ENCODE results near the gene PLEK. TPM values are rescaled to one million over a fixed set of nuclear protein-coding genes. Genes with fewer than 3 reads are reported as not detected.

Gene PLEK
- total RNA-seq, 1 donor from 2014 or later = 0.10 TPM

DNA sequence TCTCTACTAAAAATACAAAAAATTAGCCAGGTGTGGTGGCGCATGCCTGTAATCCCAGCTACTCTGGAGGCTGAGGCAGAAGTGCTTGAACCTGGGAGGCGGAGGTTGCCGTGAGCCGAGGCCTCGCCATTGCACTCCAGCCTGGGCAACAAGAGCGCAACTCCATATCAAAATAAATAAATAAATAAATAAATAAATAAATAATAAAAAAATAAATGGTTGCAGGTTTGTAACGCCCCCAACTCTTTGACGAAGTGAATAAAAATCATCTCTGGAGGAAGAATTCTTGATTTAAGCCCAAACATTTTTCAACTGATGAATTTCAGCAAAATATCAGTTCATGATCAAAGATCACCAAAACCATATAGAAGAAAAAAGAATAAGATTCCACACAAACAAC is 32.1 kb upstream of the PLEK start:
- no peak overlapping the region for H3K4me3 Mint-ChIP-seq (ENCODE audit: low read depth)
- peaks cover 15% of the 10 kb centered on the region for H3K27me3 Mint-ChIP-seq
- peaks cover 2% of the 10 kb centered on the region for H3K4me1 Mint-ChIP-seq (ENCODE audit: low read depth)
- no peaks in the 10 kb centered on the region for H3K36me3 Mint-ChIP-seq (ENCODE audit: insufficient read depth)
- H3K9me3 Mint-ChIP-seq (ENCODE audit: low read depth) = no peaks in the 10 kb centered on the region
- no peak for DNase-seq (ENCODE audit: low spot score, unreplicated experiment)
- H3K27ac Mint-ChIP-seq = no peak overlapping the region
- TF ChIP-seq, protein P1, sequence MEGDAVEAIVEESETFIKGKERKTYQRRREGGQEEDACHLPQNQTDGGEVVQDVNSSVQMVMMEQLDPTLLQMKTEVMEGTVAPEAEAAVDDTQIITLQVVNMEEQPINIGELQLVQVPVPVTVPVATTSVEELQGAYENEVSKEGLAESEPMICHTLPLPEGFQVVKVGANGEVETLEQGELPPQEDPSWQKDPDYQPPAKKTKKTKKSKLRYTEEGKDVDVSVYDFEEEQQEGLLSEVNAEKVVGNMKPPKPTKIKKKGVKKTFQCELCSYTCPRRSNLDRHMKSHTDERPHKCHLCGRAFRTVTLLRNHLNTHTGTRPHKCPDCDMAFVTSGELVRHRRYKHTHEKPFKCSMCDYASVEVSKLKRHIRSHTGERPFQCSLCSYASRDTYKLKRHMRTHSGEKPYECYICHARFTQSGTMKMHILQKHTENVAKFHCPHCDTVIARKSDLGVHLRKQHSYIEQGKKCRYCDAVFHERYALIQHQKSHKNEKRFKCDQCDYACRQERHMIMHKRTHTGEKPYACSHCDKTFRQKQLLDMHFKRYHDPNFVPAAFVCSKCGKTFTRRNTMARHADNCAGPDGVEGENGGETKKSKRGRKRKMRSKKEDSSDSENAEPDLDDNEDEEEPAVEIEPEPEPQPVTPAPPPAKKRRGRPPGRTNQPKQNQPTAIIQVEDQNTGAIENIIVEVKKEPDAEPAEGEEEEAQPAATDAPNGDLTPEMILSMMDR (IDR thresholded peaks at IDR 0.05; ENCODE audit: unreplicated experiment) = no peak

DNA sequence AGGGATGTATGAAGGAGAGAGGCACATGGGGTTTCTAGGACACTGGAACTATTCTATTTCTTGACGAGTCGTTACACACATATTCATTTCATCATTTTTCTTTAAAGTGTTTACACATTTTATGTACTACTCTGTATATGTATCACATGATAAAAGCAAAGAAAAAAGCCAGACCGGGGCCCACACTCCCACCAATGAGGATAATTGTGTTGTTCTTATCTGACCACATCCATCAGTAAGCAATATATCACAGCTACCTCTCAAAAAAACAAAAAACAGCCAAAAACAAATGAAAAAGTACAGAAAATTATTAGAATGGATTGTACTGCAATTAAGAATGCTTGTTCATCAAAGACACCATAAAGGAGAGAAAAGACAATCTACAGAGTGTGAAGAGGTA is 31.2 kb upstream of the PLEK start:
- Mint-ChIP-seq H3K36me3 (ENCODE audit: insufficient read depth) (no peaks in the 10 kb centered on the region), H3K9me3 (ENCODE audit: low read depth) (no peaks in the 10 kb centered on the region), H3K4me1 (ENCODE audit: low read depth) (peaks cover 2% of the 10 kb centered on the region), H3K4me3 (ENCODE audit: low read depth) (no peak overlapping the region), H3K27me3 (peaks cover 8% of the 10 kb centered on the region), H3K27ac (no peak overlapping the region)
- TF ChIP-seq, protein P1 (IDR thresholded peaks at IDR 0.05; ENCODE audit: unreplicated experiment) = no peak
- no peak for DNase-seq (ENCODE audit: low spot score, unreplicated experiment)

DNA sequence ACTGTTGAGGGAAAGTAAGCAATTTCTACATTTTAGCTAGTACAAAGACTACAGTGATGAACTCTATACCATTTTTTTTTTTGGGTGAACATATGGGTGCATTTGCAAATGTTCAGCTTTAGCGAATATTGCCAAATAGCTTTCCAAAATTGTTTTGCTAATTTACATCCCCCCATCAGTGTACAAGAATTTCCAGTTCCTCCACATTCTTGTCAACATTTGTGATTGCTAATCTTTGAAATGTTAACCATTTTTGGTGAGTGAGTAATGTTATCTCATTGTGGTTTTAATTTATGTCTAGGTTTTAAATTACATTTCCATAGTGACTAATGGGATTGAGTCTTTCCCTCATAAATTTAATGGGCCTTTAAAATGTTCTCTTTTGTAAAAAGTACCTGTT is 28.9 kb upstream of the PLEK start:
- TF ChIP-seq, protein P1 (IDR thresholded peaks at IDR 0.05; ENCODE audit: unreplicated experiment) = no peak
- Mint-ChIP-seq H3K4me3 (ENCODE audit: low read depth) (no peak overlapping the region), H3K9me3 (ENCODE audit: low read depth) (no peaks in the 10 kb centered on the region), H3K4me1 (ENCODE audit: low read depth) (peaks cover 5% of the 10 kb centered on the region), H3K27ac (no peak overlapping the region), H3K27me3 (peaks cover 10% of the 10 kb centered on the region), H3K36me3 (ENCODE audit: insufficient read depth) (no peaks in the 10 kb centered on the region)
- no peak for DNase-seq (ENCODE audit: low spot score, unreplicated experiment)

- DNase-seq (ENCODE audit: low spot score, unreplicated experiment) = no peak
- Mint-ChIP-seq H3K4me1 (ENCODE audit: low read depth) (peaks cover 5% of the 10 kb centered on the region), H3K27ac (no peak overlapping the region), H3K27me3 (peaks cover 16% of the 10 kb centered on the region), H3K36me3 (ENCODE audit: insufficient read depth) (no peaks in the 10 kb centered on the region), H3K9me3 (ENCODE audit: low read depth) (no peaks in the 10 kb centered on the region), H3K4me3 (ENCODE audit: low read depth) (no peak overlapping the region)
- TF ChIP-seq, protein P1 (IDR thresholded peaks at IDR 0.05; ENCODE audit: unreplicated experiment) = no peak
Observed at GRCh38 chr2:68340226-68341061, 24.6 kb upstream of the PLEK start.

GRCh38 chr2:68341062-68341329 is 24.1 kb upstream of the PLEK start:
- Mint-ChIP-seq H3K9me3 (ENCODE audit: low read depth) (no peaks in the 10 kb centered on the region), H3K27ac (no peak overlapping the region), H3K36me3 (ENCODE audit: insufficient read depth) (no peaks in the 10 kb centered on the region), H3K4me3 (ENCODE audit: low read depth) (no peak overlapping the region), H3K27me3 (peaks cover 17% of the 10 kb centered on the region), H3K4me1 (ENCODE audit: low read depth) (peaks cover 5% of the 10 kb centered on the region)
- TF ChIP-seq, protein P1 (IDR thresholded peaks at IDR 0.05; ENCODE audit: unreplicated experiment) = no peak
- DNase-seq (ENCODE audit: low spot score, unreplicated experiment) = no peak

All from progenitor cell of endocrine pancreas (in vitro differentiated cells).